NCI-H1436 treated with DMSO at 0.1 percent for 48 hours (cell line): ENCODE measurements around the gene PCGF2.

ENCODE experiments used
- DNase-seq: peaks from one replicate; lab custom pipeline; 2025; lab: John Stamatoyannopoulos, UW

PCGF2 gene

DNA sequence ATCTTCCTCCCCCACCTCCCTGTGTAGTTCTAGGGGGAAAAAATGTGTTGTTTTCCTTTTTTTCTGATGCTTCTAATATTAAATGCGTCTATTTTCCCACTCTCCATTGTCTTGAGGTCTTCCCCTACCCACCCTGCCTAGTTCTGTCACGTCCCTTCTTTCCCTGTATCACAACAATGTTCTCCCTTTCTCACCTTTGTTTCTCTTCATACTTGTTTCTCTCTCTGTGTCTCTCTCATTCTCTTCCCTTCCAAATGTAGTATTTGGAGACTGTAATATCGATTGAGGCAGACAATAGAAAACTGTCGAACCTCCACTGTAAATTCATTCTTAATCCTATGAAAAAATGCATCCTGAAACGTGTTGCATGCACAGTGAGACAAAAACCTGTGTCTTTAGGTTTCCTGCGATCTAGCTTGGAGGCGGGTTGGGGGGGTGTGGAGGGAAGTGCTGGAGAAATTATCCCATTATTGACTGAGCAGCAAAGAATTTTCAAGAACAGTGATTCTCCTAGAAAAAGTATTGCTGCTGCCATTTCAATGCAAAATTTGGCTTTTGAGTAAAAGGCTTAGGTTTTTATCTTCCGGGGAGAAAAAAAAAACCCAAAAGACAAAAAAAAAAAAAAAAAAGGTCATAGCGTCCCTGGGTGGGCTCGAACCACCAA, 3.1 kb upstream of the PCGF2 start:
- no peak for DNase-seq

DNA sequence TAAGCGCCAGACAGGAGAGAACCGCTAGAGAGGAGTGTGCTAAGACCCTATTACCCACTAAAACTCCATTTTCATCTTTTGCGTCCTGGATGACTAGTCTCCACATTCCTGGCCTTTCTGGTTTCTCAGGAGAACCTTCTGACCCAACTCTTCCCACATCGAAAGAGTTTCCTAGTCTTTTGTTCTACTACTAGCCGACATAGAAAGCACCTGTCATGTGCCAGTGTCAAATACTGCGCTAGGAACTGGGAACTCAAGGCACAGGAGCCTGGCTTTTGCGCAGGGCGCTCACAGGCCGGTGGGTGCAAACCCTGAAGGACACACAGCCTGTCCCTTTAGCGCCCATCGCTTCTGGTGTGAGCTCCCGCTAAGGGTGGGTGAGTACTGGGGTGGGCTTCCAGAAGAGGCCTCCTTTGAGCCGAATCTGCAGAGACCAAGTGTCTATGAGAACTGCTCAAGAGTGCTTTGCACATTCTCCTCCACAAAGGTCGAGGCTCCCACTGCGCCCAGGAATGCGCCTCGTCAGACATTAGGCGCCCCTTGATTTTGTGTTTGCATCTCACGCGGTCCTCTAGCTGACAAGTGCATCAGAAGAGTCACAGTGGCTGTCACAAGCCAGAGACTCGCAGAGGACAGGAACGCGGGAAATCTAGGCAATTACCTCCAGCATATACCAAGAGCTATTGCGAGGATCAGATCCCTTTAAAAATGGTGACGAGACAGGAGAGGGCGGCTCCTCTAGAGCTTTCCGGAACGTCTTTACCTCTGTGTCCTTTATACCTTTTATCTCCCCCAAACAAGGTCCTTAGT, 2.4 kb upstream of the PCGF2 start:
- DNase-seq = peak; percentile 61

DNA sequence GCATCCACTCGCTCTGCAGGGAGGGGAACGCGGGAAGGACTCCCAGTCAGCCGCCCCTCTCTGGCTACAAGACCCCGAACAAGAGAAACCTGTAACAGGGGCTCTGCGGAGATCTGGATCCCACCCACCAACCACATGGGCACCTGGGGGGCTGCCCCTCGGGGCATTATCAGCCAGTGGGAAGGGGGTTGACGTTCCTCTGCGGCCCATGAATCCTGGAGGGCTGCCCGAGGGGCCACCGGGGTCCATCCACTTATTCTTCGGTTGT, 1.8 kb upstream of the PCGF2 start:
- DNase-seq = no peak

- no peak for DNase-seq
Measured at GRCh38 chr17:38749223-38750043, 1.3 kb upstream of the PCGF2 start.

- no peak for DNase-seq
Measured at GRCh38 chr17:38748892-38749222, 721 bp upstream of the PCGF2 start.

- DNase-seq = no peak
Measured at GRCh38 chr17:38747463-38748148, 530 bp downstream of the PCGF2 start.

GRCh38 chr17:38746849-38747462, 1.2 kb downstream of the PCGF2 start:
- no peak for DNase-seq

GRCh38 chr17:38746004-38746848, 1.9 kb downstream of the PCGF2 start:
- DNase-seq = no peak

GRCh38 chr17:38745545-38745944, 2.6 kb downstream of the PCGF2 start:
- DNase-seq = peak; percentile 68

GRCh38 chr17:38743556-38744171, 4.5 kb downstream of the PCGF2 start:
- DNase-seq = peak; percentile 78

DNA sequence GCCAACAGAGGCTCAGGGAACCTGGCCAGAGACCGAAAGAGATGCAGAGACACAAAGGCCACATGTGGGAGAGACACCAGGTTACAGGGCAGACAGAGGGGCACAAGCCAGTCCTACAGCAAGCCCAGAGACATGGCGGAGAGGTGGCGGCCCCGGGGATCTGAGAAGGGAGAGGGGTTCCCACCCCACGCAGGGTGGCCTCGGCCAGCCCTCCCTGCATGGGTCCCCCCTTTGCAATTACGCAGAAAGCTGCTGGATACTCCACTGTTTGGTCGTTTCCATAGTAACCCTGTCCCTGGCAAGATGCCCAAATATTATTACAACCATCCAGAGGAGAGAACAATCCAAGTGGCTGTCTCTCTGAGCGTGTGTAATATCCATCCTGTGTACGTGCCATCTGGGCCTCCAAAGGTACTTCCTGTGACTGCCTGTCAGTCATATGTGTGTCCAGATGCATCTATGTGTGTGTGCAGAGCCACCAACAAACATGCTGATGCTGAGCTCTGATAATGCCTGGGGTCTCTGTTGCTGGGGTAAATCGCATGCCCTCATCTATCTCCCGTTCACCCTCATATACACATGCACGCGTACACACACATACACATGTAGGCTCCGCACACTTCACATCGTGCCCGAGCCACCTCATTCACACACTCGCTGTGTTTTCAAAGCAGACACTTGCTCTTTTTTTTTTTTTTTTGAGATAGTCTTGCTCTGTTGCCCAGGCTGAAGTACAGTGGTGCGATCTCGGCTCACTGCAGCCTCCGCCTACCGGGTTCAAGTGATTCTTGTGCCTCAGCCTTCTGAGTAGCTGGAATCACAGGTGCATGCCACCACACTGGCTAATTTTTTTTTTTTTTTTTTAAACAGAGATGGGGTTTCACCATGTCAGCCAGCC, 5.5 kb downstream of the PCGF2 start:
- peak; percentile 61 for DNase-seq

- no peak for DNase-seq
Measured at GRCh38 chr17:38741921-38742410, 6.2 kb downstream of the PCGF2 start.

GRCh38 chr17:38741461-38741860, 6.7 kb downstream of the PCGF2 start:
- no peak for DNase-seq

DNA sequence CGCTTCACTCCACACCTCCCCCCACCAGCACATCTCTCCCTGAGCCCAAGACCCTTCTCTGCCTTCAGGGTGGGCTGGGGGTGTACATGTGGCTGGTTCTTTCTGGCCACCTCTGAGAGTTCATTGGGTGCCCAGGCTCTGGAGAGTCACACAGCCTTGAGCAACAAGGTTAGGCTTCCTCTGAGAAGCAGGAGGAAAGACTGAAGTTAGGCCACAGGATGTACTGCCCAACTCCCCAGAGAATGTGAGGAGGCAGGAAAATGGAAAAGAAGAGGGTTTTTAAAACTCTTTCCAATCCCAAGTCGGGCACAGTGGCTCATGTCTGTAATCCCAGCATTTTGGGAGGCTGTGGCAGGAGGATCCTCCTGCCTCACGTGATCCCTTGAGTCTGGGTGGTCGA, 7.3 kb downstream of the PCGF2 start:
- no peak for DNase-seq

GRCh38 chr17:38740044-38740443, 8.1 kb downstream of the PCGF2 start:
- no peak for DNase-seq

DNA sequence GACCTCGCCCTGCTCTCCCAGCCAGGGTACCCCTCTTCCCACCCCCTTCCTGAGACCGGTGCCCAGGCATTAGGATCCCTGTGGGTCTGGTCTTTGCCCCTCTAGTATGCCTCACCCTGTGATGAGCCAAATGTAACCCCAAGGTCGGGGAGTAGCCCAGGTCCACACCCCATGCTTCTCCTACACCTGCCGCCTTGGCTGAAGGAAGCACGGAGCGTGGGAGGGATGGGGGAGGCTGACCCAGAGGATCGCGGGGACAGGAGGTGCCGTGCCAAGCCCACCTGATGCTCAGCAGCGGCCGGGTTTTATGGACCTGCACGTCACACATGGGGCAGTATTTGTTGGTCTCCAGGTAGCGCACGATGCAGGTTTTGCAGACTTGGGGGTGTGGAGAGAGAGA, 8.8 kb downstream of the PCGF2 start:
- DNase-seq = no peak

GRCh38 chr17:38738686-38739085, 9.4 kb downstream of the PCGF2 start:
- no peak for DNase-seq

DNA sequence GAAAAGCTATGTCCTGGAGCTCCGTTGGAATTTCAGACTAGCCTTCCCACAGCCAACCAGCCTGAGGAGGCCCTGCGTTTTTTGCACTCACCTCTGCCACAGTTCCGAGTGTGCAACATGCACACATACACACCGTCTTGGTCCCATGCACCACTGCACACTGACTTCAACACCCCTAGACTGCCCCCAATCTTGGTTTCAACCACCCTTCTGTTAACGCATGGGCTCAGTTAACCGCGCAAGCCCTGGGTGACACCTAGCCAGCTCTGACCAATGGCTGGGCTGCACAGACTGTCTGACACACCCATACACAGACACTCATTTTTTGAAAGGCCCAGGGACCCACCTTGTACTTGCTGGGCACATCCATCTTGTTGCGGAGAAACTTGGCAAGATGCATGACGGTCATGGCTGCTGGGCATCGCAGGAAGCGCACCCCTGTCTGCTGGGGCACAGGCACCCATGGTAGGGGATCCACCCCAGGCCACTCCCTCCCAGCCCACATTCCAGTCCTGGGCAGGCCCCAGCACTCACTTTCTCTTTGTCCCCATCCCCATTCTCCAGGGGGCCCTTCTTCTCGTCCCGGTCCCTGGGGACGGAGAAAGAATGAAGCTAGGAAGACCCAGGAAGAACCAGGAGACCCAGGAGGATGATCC, 10.0 kb downstream of the PCGF2 start:
- no peak for DNase-seq
